ENCODE results near the gene GNL1.
"Not testable (repeated sequence)": the region's sequence is repeated elsewhere in the genome, so short reads cannot be mapped to it uniquely, and the experiment has no call there.

The GNL1 gene

GRCh38 chr6:30508890-30509736 lies 47.2 kb downstream of the GNL1 start:
- in situ Hi-C loops (cut with MboI; ENCODE audit: low pct_unique_long_range_greater_than_20kb, low sequenced_read_pairs), result no loop called here
- peak; percentile 98 for DNase-seq

- DNase-seq, result peak; percentile 36
- in situ Hi-C loops (cut with MboI; ENCODE audit: low pct_unique_long_range_greater_than_20kb, low sequenced_read_pairs), result no loop called here
Observed at GRCh38 chr6:30507849-30508827, 48.2 kb downstream of the GNL1 start.

GRCh38 chr6:30500421-30501355 lies 55.6 kb downstream of the GNL1 start:
- DNase-seq, result no peak

GRCh38 chr6:30498705-30499104 lies 57.6 kb downstream of the GNL1 start:
- in situ Hi-C loops (cut with MboI; ENCODE audit: low pct_unique_long_range_greater_than_20kb, low sequenced_read_pairs); DNase-seq: not testable (repeated sequence)

More at GRCh38 chr6:30500421-30501355, 55.6 kb downstream of the GNL1 start:
- in situ Hi-C loops (cut with MboI; ENCODE audit: low pct_unique_long_range_greater_than_20kb, low sequenced_read_pairs), result no loop called here

GRCh38 chr6:30497714-30498113 lies 58.6 kb downstream of the GNL1 start:
- in situ Hi-C loops (cut with MboI; ENCODE audit: low pct_unique_long_range_greater_than_20kb, low sequenced_read_pairs), result no loop called here
- DNase-seq, result no peak

- in situ Hi-C loops (cut with MboI; ENCODE audit: low pct_unique_long_range_greater_than_20kb, low sequenced_read_pairs); DNase-seq: not testable (repeated sequence)
Observed at GRCh38 chr6:30497261-30497599, 59.1 kb downstream of the GNL1 start.

- in situ Hi-C loops (cut with MboI; ENCODE audit: low pct_unique_long_range_greater_than_20kb, low sequenced_read_pairs), result no loop called here
- no peak for DNase-seq
Observed at GRCh38 chr6:30495993-30496392, 60.3 kb downstream of the GNL1 start.

GRCh38 chr6:30495060-30495459 lies 61.2 kb downstream of the GNL1 start:
- in situ Hi-C loops (cut with MboI; ENCODE audit: low pct_unique_long_range_greater_than_20kb, low sequenced_read_pairs); DNase-seq: not testable (repeated sequence)

GRCh38 chr6:30494291-30494861 lies 61.9 kb downstream of the GNL1 start:
- in situ Hi-C loops (cut with MboI; ENCODE audit: low pct_unique_long_range_greater_than_20kb, low sequenced_read_pairs), result no loop called here
- DNase-seq, result no peak

- in situ Hi-C loops (cut with MboI; ENCODE audit: low pct_unique_long_range_greater_than_20kb, low sequenced_read_pairs), result no loop called here
- no peak for DNase-seq
Observed at GRCh38 chr6:30493643-30494250, 62.5 kb downstream of the GNL1 start.

GRCh38 chr6:30491991-30492952 lies 64.0 kb downstream of the GNL1 start:
- no peak for DNase-seq
- in situ Hi-C loops (cut with MboI; ENCODE audit: low pct_unique_long_range_greater_than_20kb, low sequenced_read_pairs), result no loop called here

Data from KBM-7 (cell line).